RKO (cell line): ENCODE measurements around the gene CHIC2.
A peak's percentile ranks its signal among the peaks of the same experiment; 100 is the strongest.

Experiments
- DNase-seq: peaks from one replicate; pipeline ENCODE4 v3.0.0-alpha.2; 2016; ENCODE audit warnings: low spot score

CHIC2 gene

GRCh38 chr4:54093324-54094240 lies 29.2 kb upstream of the CHIC2 start:
- no peak for DNase-seq

DNA sequence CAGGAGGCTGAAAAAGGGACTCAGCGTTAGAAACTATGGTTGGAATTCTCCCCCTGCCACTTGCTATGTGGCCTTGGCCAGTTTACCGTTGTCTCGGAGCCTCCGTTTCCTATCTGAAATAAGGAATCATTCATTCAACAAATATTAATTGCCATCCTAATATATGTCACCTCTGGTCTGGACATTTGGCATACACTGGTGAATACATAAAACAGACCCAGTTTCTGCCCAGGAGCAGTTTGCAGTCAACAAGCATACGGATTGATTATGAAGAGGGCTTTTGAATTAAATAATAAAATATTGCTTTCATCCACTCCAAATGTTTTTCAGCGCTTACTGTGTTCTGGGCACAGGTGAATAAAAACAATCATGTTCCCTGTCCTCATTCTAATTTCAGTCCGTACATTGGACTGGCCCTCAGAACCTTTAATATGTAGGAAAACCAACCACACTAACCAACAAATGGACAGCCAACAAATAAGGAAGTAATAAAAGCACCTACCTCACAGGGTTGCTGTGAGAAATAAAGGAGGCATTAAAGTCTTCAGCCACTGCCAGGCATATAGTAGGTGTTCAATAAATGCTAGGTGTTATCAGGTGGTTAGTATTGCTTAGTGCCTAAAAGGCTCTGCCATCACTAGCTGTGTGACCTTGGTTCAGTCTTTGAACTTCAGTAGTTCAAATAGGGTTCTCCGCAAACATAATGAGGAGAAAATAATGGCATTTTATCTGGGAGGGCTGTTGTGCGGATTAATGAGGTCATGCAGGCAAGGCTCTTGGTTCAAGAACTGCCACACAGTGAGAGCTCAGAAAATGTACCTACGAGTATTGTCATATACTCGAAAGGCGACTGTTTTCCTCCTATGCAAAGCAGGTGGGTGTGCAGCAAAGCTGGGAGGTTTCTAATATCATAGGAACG lies 28.3 kb upstream of the CHIC2 start:
- no peak for DNase-seq

DNA sequence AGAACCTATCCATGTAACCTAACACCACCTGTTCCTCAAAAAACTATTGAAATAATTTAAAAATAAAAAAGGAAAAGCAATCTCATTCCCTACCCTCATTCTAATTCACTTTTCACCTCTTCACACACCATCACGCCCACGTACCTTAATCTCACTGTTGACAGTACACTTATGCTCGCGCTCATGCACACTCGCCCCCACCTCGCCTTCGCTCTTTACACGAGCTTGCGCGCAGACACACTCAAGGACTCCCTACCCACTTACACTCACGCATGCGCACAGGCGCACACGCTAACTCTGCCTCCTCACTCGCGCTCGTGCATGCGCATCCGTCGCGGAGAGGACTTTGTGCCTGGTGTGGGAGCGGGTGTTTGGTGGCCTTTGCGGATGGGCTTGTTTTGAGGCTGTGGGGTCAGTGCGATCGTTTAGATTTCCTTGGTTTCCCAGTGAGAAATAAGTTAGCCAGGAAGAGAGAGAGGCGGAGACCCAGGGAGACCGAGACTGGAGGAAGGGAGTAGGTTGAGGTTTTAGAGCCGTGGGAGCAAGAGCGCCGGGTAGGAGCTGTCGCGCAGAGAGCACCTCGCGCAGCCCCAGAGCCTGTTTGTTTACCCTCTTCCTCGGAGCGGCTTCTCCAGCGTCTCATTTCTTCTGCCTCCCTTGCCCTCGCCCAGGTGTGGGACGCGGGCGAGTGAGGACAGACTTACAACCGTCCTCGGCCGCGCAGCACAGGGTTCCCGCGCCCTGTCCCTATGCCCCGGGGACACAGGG lies 27.4 kb upstream of the CHIC2 start:
- DNase-seq: peak; percentile 81

GRCh38 chr4:54090804-54091623 lies 26.6 kb upstream of the CHIC2 start:
- DNase-seq: no peak

DNA sequence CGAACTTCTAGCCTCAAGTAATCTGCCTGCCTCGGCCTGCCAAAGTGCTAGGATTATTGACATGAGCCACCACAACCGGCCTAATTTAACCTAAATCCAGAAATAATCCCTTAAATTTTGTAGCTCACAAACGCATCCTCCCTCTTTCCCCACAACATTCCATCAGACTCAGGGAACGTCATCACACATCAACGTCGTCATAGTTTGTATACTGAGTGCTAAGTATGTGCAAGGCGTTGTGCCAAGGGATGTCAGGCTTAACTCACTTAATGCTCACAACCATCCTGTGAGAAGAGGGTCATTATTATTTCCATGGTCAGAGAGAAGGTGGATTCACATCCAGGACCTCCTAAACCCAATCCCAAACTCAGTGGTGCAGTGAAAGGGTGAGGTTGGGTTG lies 26.0 kb upstream of the CHIC2 start:
- DNase-seq: no peak

DNA sequence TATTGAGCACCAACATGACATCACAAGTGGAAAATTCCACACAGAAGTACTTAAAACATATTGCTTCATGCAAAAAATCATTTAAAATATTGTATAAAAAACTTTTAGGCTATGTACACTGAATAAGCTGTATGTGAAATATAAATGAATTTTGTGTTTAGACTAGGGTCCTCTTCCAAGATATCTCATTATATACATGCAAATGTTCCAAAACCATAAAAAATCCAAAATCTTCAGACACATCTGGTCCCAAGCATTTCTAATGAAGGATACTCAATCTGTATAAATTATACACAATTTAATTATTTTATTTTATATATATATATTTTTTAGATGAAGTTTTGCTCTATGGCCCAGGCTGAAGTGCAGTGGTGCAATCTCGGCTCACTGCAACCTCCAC lies 25.5 kb upstream of the CHIC2 start:
- DNase-seq: no peak

GRCh38 chr4:54085284-54085683 lies 20.9 kb upstream of the CHIC2 start:
- DNase-seq: peak; percentile 91

- peak; percentile 97 for DNase-seq
Measured at GRCh38 chr4:54082168-54082567, 17.8 kb upstream of the CHIC2 start.

DNA sequence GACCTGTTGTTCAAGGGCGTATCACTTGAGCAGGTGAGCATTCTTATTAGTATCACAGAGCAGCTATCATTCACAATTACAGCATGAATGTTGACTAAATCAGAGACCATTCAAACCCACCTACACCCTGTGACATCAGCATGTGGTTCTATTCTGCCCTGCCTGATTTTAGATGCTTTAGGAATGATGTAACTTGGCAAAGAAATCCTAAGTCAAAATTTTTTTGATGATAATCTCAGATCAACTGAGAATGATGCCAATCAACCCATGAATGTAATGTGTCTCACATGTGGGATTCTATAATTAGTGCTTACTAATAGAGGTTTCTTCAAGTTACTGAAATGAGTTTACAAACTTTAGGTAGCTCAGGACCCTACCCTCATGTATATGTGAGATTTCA lies 13.4 kb upstream of the CHIC2 start:
- peak; percentile 59 for DNase-seq

- DNase-seq: no peak
Measured at GRCh38 chr4:54076673-54077072, 12.3 kb upstream of the CHIC2 start.

- DNase-seq: no peak
Measured at GRCh38 chr4:54074381-54074780, 10.0 kb upstream of the CHIC2 start.

GRCh38 chr4:54073271-54073880 lies 9.0 kb upstream of the CHIC2 start:
- DNase-seq: no peak

DNA sequence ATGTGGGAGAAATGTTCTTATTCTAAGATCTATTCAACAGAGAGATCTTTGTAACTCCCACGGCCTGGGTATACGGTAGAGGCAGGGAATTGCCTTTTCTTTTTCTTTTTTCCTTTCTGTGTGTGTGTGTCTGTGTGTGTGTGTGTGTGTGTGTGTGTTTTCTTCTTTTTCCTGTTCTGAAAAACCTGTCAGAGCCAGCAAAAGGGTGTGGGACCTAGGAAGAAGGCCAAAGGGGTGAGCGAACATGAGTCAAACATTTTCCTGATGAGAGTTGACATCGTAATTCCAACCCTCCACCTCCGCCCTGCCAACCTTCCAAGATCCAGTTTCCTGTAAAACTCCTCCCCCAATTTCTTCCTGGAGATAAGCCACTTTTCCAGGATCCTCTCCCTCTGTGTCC lies 2.8 kb upstream of the CHIC2 start:
- DNase-seq: peak; percentile 83

- no peak for DNase-seq
Measured at GRCh38 chr4:54066718-54067129, 2.3 kb upstream of the CHIC2 start.

DNA sequence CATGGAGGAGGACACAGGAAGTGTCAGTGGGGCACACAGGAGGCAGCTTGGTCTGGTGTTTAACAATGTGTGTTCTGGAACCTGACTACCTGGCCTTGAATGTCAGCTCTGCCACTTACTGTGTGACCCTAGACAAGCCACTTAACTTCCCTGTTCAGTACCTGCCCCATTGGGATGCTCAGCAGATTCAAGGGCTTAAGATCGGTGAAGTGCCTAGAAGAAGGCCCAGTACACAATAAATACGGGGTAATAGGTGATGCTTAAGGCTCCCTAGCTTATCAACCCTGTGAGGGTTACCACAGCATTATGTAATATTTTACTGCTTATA lies 1.6 kb upstream of the CHIC2 start:
- no peak for DNase-seq

DNA sequence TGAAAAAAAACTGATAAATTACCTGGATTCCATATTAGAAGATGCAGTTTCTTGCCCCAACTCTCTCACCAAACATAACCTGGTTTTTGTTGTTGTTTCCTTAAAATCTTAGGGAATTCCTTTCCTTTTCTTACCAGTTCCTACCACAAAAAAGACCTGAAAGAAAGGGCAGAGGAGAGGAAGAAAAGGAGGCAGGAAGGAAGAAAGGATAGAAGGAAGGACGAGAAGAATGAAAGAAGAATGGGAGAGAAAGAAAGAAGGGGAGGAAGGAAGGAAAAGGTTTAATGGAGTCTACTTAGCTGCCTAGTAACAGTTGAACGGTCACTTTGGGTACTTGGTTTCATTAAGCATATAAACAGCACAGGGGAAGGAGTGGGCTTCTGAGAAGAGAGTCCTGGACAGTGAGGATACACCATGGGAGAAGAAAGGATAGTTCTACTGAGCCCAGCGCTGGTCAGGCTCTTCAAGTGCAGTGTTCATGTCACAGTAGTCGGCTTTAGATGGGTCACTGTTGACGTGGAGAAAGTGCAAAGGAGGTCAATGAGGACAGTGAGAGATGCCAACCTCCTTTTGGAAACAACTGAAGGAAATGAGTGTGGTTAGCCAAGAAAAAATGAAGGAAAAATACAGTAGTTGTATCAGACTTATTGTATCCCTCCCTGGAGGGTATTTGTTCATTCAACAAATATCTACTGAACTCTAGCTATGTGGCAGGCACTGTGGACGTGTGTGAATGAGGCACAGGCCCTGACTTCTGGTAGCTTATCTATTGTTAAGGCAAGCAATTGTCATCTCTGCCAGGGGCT lies 1.1 kb upstream of the CHIC2 start:
- DNase-seq: no peak

GRCh38 chr4:54063737-54064316 lies 578 bp downstream of the CHIC2 start:
- peak; percentile 45 for DNase-seq

DNA sequence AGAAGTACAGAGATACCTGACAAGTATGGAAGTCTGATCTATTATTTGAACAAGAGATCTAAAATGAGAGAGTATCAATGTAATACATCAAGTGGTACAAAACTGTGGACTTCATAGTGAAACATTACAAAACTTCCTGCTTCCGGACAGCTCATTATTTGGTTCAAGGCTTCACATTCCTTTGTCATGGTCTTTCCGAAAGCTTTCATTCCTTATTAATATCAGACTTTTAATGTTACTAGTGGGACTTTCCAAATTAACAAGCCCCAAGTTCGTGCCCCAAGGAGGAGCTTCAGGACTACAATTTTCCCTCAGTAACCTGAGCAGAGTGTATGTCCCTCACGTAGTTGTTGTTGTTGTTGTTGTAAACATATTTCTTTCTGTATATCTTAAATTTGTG lies 1.2 kb downstream of the CHIC2 start:
- DNase-seq: peak; percentile 80

DNA sequence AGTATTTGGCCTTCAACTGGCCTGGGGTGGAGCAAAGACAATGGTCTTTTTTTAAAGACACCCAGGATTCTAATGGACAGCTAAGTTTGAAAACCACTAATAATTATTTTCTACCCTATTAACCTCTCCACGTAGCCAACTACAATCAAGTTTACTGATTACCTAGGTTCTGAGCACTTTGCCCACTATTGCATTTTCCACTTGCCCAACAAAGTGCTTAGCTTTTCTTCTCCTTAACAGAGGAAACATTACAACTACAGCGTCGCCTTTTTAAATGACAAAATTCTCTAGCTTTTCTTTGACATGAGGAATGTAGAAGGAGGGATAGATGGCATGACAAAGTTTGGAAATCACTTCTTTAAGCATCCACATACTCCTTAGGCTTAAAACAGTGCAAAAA lies 2.0 kb downstream of the CHIC2 start:
- no peak for DNase-seq

GRCh38 chr4:54061873-54062272 lies 2.5 kb downstream of the CHIC2 start:
- DNase-seq: no peak
